GM12878 (cell line): ENCODE data around the gene ZIC2. TPM values are rescaled to one million over a fixed set of nuclear protein-coding genes. Genes with fewer than 3 reads are reported as not detected.

Experiments
- ATAC-seq: fragments of 200-7000 bp; cut with Tn5 transposase; 3 replicates; pipeline ENCODE4 v1.9.1; 2020; ENCODE audit warnings: mild to moderate bottlenecking, moderate library complexity
- BruUV-seq: library from RNA; stranded (reverse); fragments of 400-500 nt; replicated peaks from 2 replicates; lab custom pipeline; 2021; lab: Mats Ljungman, UMichigan
- CTCF ChIA-PET: fragments of 300-600 bp; sonication (Branson Sonifier 250); formaldehyde crosslinking; extraction: SDS; loops from one replicate; lab custom pipeline; 2021; ENCODE audit warnings: inconsistent platforms; lab: Yijun Ruan, JAX
- POLR2A ChIA-PET: fragments of 350-600 bp; formaldehyde crosslinking; extraction: SDS; loops from one replicate; lab custom pipeline; 2021; ENCODE audit warnings: inconsistent platforms; lab: Charles Lee
- RAD21 ChIA-PET: fragments of 300-600 bp; sonication (Branson Sonifier 250); formaldehyde crosslinking; loops from one replicate; lab custom pipeline; 2023; ENCODE audit warnings: antibody characterized with exemption; ENCODE audit not compliant: unreplicated experiment; lab: Charles Lee
- SMC1A ChIA-PET: fragments of 300-600 bp; sonication (Branson Sonifier 250); formaldehyde crosslinking; loops from one replicate; lab custom pipeline; 2023; ENCODE audit not compliant: unreplicated experiment, uncharacterized antibody; lab: Charles Lee
- DNase-seq: peaks from one replicate; pipeline ENCODE4 v3.0.0-alpha.2; 2011; ENCODE audit warnings: low read depth, low spot score
- FAIRE-seq: peaks from 3 replicates; lab custom pipeline; 2011; peaks lifted over from hg19 to GRCh38; lab: Jason Lieb, UNC
- H2AFZ ChIP-seq: 2 replicates; pipeline ENCODE4 v1.6.0; 2011; ENCODE audit warnings: low read depth, low read length, control low read depth; ENCODE audit not compliant: control insufficient read depth
- H3K27ac ChIP-seq: 2 replicates; pipeline ENCODE4 v1.5.1; 2011; ENCODE audit warnings: control low read depth; ENCODE audit not compliant: control insufficient read depth, insufficient read depth
- H3K27me3 ChIP-seq, 2 experiments: replicated peaks in 1 of 2; 2 replicates each; pipeline versions ENCODE4 v1.6.0 to v1.6.1; 2011; ENCODE audit warnings: low read length in 1 of 2; ENCODE audit not compliant: control insufficient read depth in 2 of 2, insufficient read depth in 2 of 2
- H3K36me3 ChIP-seq, 2 experiments: 2 replicates each; pipeline ENCODE4 v1.5.1; 2011; ENCODE audit warnings: low read length in 1 of 2; ENCODE audit not compliant: control insufficient read depth in 2 of 2, insufficient read depth in 2 of 2
- H3K4me1 ChIP-seq: 2 replicates; pipeline ENCODE4 v1.6.1; 2011; ENCODE audit warnings: mild to moderate bottlenecking, low read length, moderate library complexity, mixed read lengths; ENCODE audit not compliant: control insufficient read depth, insufficient read depth
- H3K4me2 ChIP-seq: 2 replicates; pipeline ENCODE4 v1.6.0; 2011; ENCODE audit warnings: control low read depth; ENCODE audit not compliant: control insufficient read depth, insufficient read depth
- H3K4me3 ChIP-seq: fragments of 200-600 bp; sonication (generic); 2 replicates; pipeline ENCODE4 v1.5.1; 2016
- H3K79me2 ChIP-seq: 2 replicates; pipeline ENCODE4 v1.6.0; 2011; ENCODE audit warnings: low read length; ENCODE audit not compliant: control insufficient read depth, insufficient read depth
- H3K9ac ChIP-seq: 2 replicates; pipeline ENCODE4 v1.8.0; 2011; ENCODE audit warnings: low read length, control low read depth, mixed read lengths; ENCODE audit not compliant: control insufficient read depth, insufficient read depth
- H3K9me3 ChIP-seq: replicated peaks from 3 replicates; pipeline ENCODE4 v1.5.1; 2011; ENCODE audit warnings: mild to moderate bottlenecking, low read length; ENCODE audit not compliant: control insufficient read depth, insufficient read depth
- H4K20me1 ChIP-seq: 2 replicates; pipeline ENCODE4 v1.6.0; 2011; ENCODE audit not compliant: control insufficient read depth, insufficient read depth
- HDAC2 ChIP-seq: fragments of 200-600 bp; sonication (generic); IDR thresholded peaks from 2 replicates; pipeline ENCODE4 v1.6.1; 2017
- IKZF2 ChIP-seq, 2 experiments: fragments of 450-650 bp; IDR thresholded peaks; 2 replicates each; pipeline ENCODE4 v1.6.1; 2017; ENCODE audit warnings: mild to moderate bottlenecking in 2 of 2, moderate library complexity in 2 of 2
- IRF5 ChIP-seq: fragments of 450-650 bp; IDR thresholded peaks from 2 replicates; pipeline ENCODE4 v1.6.1; 2017; ENCODE audit warnings: borderline replicate concordance
- MYB ChIP-seq: fragments of 150-350 bp; IDR thresholded peaks from 2 replicates; pipeline ENCODE4 v1.6.1; 2014; ENCODE audit warnings: mild to moderate bottlenecking, low read depth, low read length, borderline replicate concordance
- NFIC ChIP-seq: IDR thresholded peaks from 2 replicates; pipeline ENCODE4 v1.6.1; 2012; ENCODE audit warnings: low read depth, mild to moderate bottlenecking, inconsistent platforms, low read length, moderate library complexity
- NFYA ChIP-seq: IDR thresholded peaks from 2 replicates; pipeline ENCODE4 v1.6.1; 2011; ENCODE audit warnings: low read depth, mild to moderate bottlenecking, low read length, improper control_type of control experiment, borderline replicate concordance
- POLR2AphosphoS5 ChIP-seq: IDR thresholded peaks from 2 replicates; pipeline ENCODE4 v1.6.1; 2011; ENCODE audit warnings: mild to moderate bottlenecking, low read length, inconsistent platforms
- SMC3 ChIP-seq: IDR thresholded peaks from 2 replicates; pipeline ENCODE4 v1.6.1; 2011; ENCODE audit warnings: low read length, improper control_type of control experiment, borderline replicate concordance
- SRF ChIP-seq, 2 experiments: IDR thresholded peaks; 2 replicates each; pipeline ENCODE4 v1.6.1; 2011; ENCODE audit warnings: low read depth in 2 of 2, low read length in 2 of 2, mild to moderate bottlenecking in 1 of 2, moderate library complexity in 1 of 2
- STAT3 ChIP-seq: IDR thresholded peaks from 2 replicates; pipeline ENCODE4 v1.6.1; 2011; ENCODE audit warnings: low read depth, low read length, improper control_type of control experiment
- TCF7 ChIP-seq: IDR thresholded peaks from 2 replicates; pipeline ENCODE4 v1.6.1; 2014; ENCODE audit warnings: antibody characterized with exemption, borderline replicate concordance
- WGBS: methylation state at CpG from one replicate; pipeline ENCODE4 v1.1.6; 2016; ENCODE audit warnings: low lambda C conversion rate; ENCODE audit not compliant: insufficient replicate concordance, insufficient coverage; ENCODE audit errors: missing lambda C conversion rate; 5-methylcytosine and 5-hydroxymethylcytosine counted together
- in situ Hi-C: fragments of 300-500 bp; cut with MboI; formaldehyde crosslinking; loops from 9 replicates; pipeline ENCODE4 v1.14.3; 2018; ENCODE audit warnings: mixed read lengths
- intact Hi-C: fragments of 100-400 bp; cut with micrococcal nuclease; formaldehyde crosslinking; loops from one replicate; pipeline ENCODE4 v1.14.2; 2022; ENCODE audit not compliant: unreplicated experiment
- polyA plus RNA-seq, 11 experiments: library from polyadenylated mRNA; depleted of rRNA in 4 of 11; unstranded in 6 of 11; stranded (reverse) in 5 of 11; fragments of >200 nt; fragmentation: Nextera tagmentation in 4 of 11; fragmentation: Illumina TruSeq in 1 of 11; extraction: Ambion mirVana in 4 of 11; extraction: Trizol in 1 of 11; gene quantifications; 1 replicate in 1 of 11; 2 replicates in 10 of 11; pipeline versions ENCODE4 v1.2.1 to v1.2.3, GENCODE V29; 2011 to 2016; ENCODE audit warnings: inconsistent platforms in 2 of 11, missing spikeins in 2 of 11, low read depth in 1 of 11
- total RNA-seq, 4 experiments: library from RNA; depleted of rRNA in 3 of 4; stranded (reverse); fragments of >200 nt in 3 of 4; fragmentation: Illumina TruSeq in 1 of 4; extraction: Trizol in 1 of 4; gene quantifications; 2 replicates each; pipeline versions ENCODE4 v1.2.1 to v1.2.3, GENCODE V29; 2013 to 2021
- TF ChIP-seq, protein P1 (sequence below): IDR thresholded peaks from 2 replicates; pipeline ENCODE4 v1.6.1; 2012; ENCODE audit warnings: low read depth, low read length, improper control_type of control experiment
- TF ChIP-seq, protein P2 (sequence below): fragments of 450-650 bp; IDR thresholded peaks from 2 replicates; pipeline ENCODE4 v1.6.1; 2018; ENCODE audit warnings: borderline replicate concordance, mild to moderate bottlenecking; ENCODE audit not compliant: partially characterized antibody

The ZIC2 gene
- total and polyA plus RNA-seq, 10 of the 15 experiments (the other 5 are each of a cell fraction or from before 2014, with no cell fraction given) = 0.05 TPM; not detected in 8

DNA sequence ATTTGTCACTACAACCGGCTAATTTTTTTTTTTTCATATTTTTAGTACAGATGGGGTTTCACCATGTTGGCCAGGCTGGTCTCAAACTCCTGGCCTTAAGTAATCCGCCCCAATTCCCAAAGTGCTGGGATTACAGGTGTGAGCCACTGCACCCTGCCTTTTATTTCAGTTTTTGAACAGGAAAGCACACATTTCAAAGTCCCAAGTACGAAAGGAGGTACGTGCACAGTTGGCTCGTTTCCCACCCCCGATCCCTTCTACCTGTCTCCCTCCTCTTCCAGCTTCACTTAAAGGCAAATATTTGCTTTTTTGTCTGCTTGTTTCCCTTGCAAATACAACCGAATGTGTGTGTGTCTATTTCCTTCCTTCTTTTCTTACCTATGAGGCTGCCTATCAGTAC, 40.5 kb upstream of the ZIC2 start:
- Histone ChIP-seq H2AFZ (no peak overlapping the region), H3K9ac (no peak overlapping the region), H3K36me3 (no peaks in the 10 kb centered on the region), H3K4me3 (no peak overlapping the region), H3K4me2 (no peak overlapping the region), H3K79me2 (no peaks in the 10 kb centered on the region), H3K4me1 (no peaks in the 10 kb centered on the region), H4K20me1 (no peaks in the 10 kb centered on the region), H3K9me3 (no peaks in the 10 kb centered on the region)
- BruUV-seq = no TSS peak
- ChIA-PET CTCF (interaction anchor here (0.6 kb wide), 1 partner anchor 25 kb away, joined by 3 read pairs; no protein-coding TSS in a partner anchor), RAD21 (no interaction called here), SMC1A (no interaction called here), POLR2A (no interaction called here)
- WGBS = 28% methylated on average over 7 of the region's 7 CpGs
- in situ Hi-C loops = no loop called here
- TF ChIP-seq SMC3 = no peak
- no peak for TF ChIP-seq NFYA
- no peak for TF ChIP-seq TCF7
- no peak for TF ChIP-seq IRF5
- TF ChIP-seq IKZF2 (IDR thresholded peaks at IDR 0.05) = no peak
- TF ChIP-seq, protein P1, sequence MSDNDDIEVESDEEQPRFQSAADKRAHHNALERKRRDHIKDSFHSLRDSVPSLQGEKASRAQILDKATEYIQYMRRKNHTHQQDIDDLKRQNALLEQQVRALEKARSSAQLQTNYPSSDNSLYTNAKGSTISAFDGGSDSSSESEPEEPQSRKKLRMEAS = no peak
- no peak for TF ChIP-seq MYB
- no peak for TF ChIP-seq NFIC
- no peak for TF ChIP-seq HDAC2
- no peak for TF ChIP-seq STAT3
- TF ChIP-seq POLR2AphosphoS5 = no peak
- TF ChIP-seq, protein P2, sequence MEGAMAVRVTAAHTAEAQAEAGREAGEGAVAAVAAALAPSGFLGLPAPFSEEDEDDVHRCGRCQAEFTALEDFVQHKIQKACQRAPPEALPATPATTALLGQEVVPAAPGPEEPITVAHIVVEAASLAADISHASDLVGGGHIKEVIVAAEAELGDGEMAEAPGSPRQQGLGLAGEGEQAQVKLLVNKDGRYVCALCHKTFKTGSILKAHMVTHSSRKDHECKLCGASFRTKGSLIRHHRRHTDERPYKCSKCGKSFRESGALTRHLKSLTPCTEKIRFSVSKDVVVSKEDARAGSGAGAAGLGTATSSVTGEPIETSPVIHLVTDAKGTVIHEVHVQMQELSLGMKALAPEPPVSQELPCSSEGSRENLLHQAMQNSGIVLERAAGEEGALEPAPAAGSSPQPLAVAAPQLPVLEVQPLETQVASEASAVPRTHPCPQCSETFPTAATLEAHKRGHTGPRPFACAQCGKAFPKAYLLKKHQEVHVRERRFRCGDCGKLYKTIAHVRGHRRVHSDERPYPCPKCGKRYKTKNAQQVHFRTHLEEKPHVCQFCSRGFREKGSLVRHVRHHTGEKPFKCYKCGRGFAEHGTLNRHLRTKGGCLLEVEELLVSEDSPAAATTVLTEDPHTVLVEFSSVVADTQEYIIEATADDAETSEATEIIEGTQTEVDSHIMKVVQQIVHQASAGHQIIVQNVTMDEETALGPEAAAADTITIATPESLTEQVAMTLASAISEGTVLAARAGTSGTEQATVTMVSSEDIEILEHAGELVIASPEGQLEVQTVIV = no peak
- TF ChIP-seq SRF (IDR thresholded peaks at IDR 0.05; ENCODE audit: low read depth in 2 of 2, low read length in 2 of 2) = no peak
- TF ChIP-seq, all 136 proteins: peak for 0
- FAIRE-seq = no peak
- no peak overlapping the region for H3K27ac ChIP-seq
- no peak for DNase-seq
- intact Hi-C loops = no loop called here
- no peaks in the 10 kb centered on the region for H3K27me3 ChIP-seq
- no peak for ATAC-seq
